WTC11 (cell line): ENCODE data around the gene RANBP17. TPM values are rescaled to one million over a fixed set of nuclear protein-coding genes. Genes with fewer than 3 reads are reported as not detected.

Experiments
- ATAC-seq: fragments of 200-7000 bp; cut with Tn5 transposase; 2 replicates; pipeline ENCODE4 v1.10.0; 2021; ENCODE audit warnings: mild to moderate bottlenecking, moderate library complexity
- CTCF ChIA-PET: fragments of 300-600 bp; sonication (Branson Sonifier 250); formaldehyde crosslinking; loops from one replicate; lab custom pipeline; 2021; ENCODE audit warnings: antibody characterized with exemption; lab: Charles Lee
- POLR2A ChIA-PET: fragments of 350-600 bp; sonication (Branson Sonifier 250); formaldehyde crosslinking; loops from one replicate; lab custom pipeline; 2021; ENCODE audit warnings: antibody characterized with exemption; lab: Charles Lee
- DNase-seq: peaks from one replicate; pipeline ENCODE4 v3.0.0; 2021; ENCODE audit warnings: low spot score
- H3K27ac Mint-ChIP-seq: 2 replicates; pipeline ENCODE4 v1.8.0; 2021; ENCODE audit warnings: mixed read lengths
- H3K27me3 Mint-ChIP-seq: 2 replicates; pipeline ENCODE4 v1.8.0; 2021; ENCODE audit warnings: low read depth, mild to moderate bottlenecking, moderate library complexity, mixed read lengths
- H3K36me3 Mint-ChIP-seq: 2 replicates; pipeline ENCODE4 v1.8.0; 2021; ENCODE audit warnings: mixed read lengths
- H3K4me1 Mint-ChIP-seq: 2 replicates; pipeline ENCODE4 v1.8.0; 2022; ENCODE audit warnings: mixed read lengths
- H3K4me3 Mint-ChIP-seq: 2 replicates; pipeline ENCODE4 v1.8.0; 2021; ENCODE audit warnings: mild to moderate bottlenecking, moderate library complexity, mixed read lengths
- H3K9me3 Mint-ChIP-seq: 2 replicates; pipeline ENCODE4 v1.8.0; 2021; ENCODE audit warnings: mixed read lengths
- NFATC4 ChIP-seq: fragments of 250-450 bp; sonication (Bioruptor Pico); IDR thresholded peaks from 2 replicates; pipeline ENCODE4 v1.9.0; 2021; ENCODE audit warnings: mild to moderate bottlenecking
- NFYB ChIP-seq: sonication (generic); formaldehyde crosslinking; conservative IDR thresholded peaks from 2 replicates; pipeline ENCODE4 v1.8.0; 2022; ENCODE audit warnings: low read depth, missing genetic modification reagents
- PRDM15 ChIP-seq: sonication (generic); formaldehyde crosslinking; IDR thresholded peaks from 2 replicates; pipeline ENCODE4 v1.8.0; 2022; ENCODE audit warnings: missing genetic modification reagents
- TP53 ChIP-seq: sonication (generic); formaldehyde crosslinking; IDR thresholded peaks from 2 replicates; pipeline ENCODE4 v1.8.1; 2023; ENCODE audit warnings: mild to moderate bottlenecking, missing genetic modification reagents
- USF1 ChIP-seq: sonication (generic); formaldehyde crosslinking; IDR thresholded peaks from 2 replicates; pipeline ENCODE4 v1.8.0; 2022; ENCODE audit warnings: mild to moderate bottlenecking, missing genetic modification reagents
- ZNF416 ChIP-seq: fragments of 250-450 bp; sonication (Bioruptor Pico); IDR thresholded peaks from 2 replicates; pipeline ENCODE4 v1.9.0; 2021; ENCODE audit warnings: mild to moderate bottlenecking, inconsistent platforms
- total RNA-seq: library from RNA; stranded (reverse); gene quantifications from 3 replicates; pipeline ENCODE4 v1.2.3, GENCODE V29; 2021
- TF ChIP-seq, protein P1 (sequence below): sonication (generic); formaldehyde crosslinking; IDR thresholded peaks from 2 replicates; pipeline ENCODE4 v1.8.1; 2023; ENCODE audit warnings: mild to moderate bottlenecking, moderate library complexity, missing genetic modification reagents
- TF ChIP-seq, protein P2 (sequence below): sonication (generic); formaldehyde crosslinking; IDR thresholded peaks from 2 replicates; pipeline ENCODE4 v1.8.0; 2022; ENCODE audit warnings: mild to moderate bottlenecking, missing genetic modification reagents
- TF ChIP-seq, protein P3 (sequence below): fragments of 250-450 bp; sonication (Bioruptor Pico); IDR thresholded peaks from 2 replicates; pipeline ENCODE4 v1.9.0; 2021; ENCODE audit warnings: mild to moderate bottlenecking, borderline replicate concordance
- TF ChIP-seq, protein P4 (sequence below): sonication (generic); formaldehyde crosslinking; IDR thresholded peaks from 2 replicates; pipeline ENCODE4 v1.8.1; 2022; ENCODE audit warnings: mild to moderate bottlenecking, moderate library complexity, missing genetic modification reagents

The RANBP17 gene
- total RNA-seq, 1 experiment from 2014 or later, result 23.1 TPM

DNA sequence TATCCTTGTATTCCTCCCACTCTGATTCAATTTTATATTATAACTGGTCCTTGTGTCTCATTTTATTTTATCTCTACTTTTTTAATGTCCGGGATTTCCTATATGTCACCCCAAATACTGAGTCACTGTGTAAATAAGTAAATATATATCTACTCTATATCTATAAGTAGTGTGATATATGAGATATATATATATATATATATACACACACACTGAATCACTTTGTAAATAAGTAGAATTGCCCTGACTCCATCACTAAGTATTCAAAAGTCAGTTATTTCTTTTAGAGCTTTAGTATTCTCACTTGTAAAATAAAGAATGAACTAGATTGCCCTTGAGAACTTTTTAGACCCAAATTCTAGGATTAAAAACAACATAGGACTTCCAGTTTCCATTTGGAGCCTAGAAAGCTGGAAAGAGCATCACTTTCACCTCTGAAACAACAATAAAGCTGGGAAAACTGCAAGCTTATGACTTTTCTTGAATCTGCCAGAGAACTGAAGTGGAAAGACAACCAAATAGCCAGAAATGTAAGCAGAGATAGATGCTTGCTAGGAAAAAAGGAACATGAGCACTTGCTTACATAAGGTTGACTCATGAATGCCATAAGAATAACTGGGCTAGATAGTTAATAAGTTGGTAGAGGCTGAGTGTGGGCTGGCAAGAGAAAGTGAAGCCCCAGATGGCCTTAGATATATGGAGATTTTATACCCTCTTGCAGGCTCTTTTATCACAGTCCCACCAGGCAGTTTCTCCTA is 276.1 kb downstream of the RANBP17 start:
- Mint-ChIP-seq H3K27ac (no peak overlapping the region), H3K4me3 (no peak overlapping the region), H3K9me3 (no peaks in the 10 kb centered on the region), H3K4me1 (no peaks in the 10 kb centered on the region), H3K36me3 (no peaks in the 10 kb centered on the region), H3K27me3 (no peaks in the 10 kb centered on the region)
- DNase-seq (no peak), ATAC-seq (no peak)
- TF ChIP-seq USF1 (CRISPR knock-in tag), result no peak
- no peak for TF ChIP-seq PRDM15
- no peak for TF ChIP-seq NFATC4 (CRISPR knock-in tag)
- TF ChIP-seq, protein P1, sequence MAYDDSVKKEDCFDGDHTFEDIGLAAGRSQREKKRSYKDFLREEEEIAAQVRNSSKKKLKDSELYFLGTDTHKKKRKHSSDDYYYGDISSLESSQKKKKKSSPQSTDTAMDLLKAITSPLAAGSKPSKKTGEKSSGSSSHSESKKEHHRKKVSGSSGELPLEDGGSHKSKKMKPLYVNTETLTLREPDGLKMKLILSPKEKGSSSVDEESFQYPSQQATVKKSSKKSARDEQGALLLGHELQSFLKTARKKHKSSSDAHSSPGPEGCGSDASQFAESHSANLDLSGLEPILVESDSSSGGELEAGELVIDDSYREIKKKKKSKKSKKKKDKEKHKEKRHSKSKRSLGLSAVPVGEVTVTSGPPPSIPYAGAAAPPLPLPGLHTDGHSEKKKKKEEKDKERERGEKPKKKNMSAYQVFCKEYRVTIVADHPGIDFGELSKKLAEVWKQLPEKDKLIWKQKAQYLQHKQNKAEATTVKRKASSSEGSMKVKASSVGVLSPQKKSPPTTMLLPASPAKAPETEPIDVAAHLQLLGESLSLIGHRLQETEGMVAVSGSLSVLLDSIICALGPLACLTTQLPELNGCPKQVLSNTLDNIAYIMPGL (CRISPR knock-in tag), result no peak
- TF ChIP-seq TP53 (CRISPR knock-in tag), result no peak
- TF ChIP-seq, protein P2, sequence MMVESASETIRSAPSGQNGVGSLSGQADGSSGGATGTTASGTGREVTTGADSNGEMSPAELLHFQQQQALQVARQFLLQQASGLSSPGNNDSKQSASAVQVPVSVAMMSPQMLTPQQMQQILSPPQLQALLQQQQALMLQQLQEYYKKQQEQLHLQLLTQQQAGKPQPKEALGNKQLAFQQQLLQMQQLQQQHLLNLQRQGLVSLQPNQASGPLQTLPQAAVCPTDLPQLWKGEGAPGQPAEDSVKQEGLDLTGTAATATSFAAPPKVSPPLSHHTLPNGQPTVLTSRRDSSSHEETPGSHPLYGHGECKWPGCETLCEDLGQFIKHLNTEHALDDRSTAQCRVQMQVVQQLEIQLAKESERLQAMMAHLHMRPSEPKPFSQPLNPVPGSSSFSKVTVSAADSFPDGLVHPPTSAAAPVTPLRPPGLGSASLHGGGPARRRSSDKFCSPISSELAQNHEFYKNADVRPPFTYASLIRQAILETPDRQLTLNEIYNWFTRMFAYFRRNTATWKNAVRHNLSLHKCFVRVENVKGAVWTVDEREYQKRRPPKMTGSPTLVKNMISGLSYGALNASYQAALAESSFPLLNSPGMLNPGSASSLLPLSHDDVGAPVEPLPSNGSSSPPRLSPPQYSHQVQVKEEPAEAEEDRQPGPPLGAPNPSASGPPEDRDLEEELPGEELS (CRISPR knock-in tag), result no peak
- TF ChIP-seq, protein P3, sequence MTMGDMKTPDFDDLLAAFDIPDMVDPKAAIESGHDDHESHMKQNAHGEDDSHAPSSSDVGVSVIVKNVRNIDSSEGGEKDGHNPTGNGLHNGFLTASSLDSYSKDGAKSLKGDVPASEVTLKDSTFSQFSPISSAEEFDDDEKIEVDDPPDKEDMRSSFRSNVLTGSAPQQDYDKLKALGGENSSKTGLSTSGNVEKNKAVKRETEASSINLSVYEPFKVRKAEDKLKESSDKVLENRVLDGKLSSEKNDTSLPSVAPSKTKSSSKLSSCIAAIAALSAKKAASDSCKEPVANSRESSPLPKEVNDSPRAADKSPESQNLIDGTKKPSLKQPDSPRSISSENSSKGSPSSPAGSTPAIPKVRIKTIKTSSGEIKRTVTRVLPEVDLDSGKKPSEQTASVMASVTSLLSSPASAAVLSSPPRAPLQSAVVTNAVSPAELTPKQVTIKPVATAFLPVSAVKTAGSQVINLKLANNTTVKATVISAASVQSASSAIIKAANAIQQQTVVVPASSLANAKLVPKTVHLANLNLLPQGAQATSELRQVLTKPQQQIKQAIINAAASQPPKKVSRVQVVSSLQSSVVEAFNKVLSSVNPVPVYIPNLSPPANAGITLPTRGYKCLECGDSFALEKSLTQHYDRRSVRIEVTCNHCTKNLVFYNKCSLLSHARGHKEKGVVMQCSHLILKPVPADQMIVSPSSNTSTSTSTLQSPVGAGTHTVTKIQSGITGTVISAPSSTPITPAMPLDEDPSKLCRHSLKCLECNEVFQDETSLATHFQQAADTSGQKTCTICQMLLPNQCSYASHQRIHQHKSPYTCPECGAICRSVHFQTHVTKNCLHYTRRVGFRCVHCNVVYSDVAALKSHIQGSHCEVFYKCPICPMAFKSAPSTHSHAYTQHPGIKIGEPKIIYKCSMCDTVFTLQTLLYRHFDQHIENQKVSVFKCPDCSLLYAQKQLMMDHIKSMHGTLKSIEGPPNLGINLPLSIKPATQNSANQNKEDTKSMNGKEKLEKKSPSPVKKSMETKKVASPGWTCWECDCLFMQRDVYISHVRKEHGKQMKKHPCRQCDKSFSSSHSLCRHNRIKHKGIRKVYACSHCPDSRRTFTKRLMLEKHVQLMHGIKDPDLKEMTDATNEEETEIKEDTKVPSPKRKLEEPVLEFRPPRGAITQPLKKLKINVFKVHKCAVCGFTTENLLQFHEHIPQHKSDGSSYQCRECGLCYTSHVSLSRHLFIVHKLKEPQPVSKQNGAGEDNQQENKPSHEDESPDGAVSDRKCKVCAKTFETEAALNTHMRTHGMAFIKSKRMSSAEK, result no peak
- no peak for TF ChIP-seq ZNF416 (CRISPR knock-in tag)
- TF ChIP-seq, protein P4, sequence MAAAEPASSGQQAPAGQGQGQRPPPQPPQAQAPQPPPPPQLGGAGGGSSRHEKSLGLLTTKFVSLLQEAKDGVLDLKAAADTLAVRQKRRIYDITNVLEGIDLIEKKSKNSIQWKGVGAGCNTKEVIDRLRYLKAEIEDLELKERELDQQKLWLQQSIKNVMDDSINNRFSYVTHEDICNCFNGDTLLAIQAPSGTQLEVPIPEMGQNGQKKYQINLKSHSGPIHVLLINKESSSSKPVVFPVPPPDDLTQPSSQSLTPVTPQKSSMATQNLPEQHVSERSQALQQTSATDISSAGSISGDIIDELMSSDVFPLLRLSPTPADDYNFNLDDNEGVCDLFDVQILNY, result no peak
- TF ChIP-seq NFYB (CRISPR knock-in tag), result no peak
- ChIA-PET CTCF (interaction anchor here (1.1 kb wide), 1 partner anchor 13 kb away, joined by 3 read pairs; no protein-coding TSS in a partner anchor), POLR2A (no interaction called here)
